Cortex of kidney (tissue), 1 donor: Measurements from ENCODE around the gene TMTC2.

ENCODE experiments used
- DNase-seq: peaks from one replicate; lab custom pipeline; 2025; lab: John Stamatoyannopoulos, UW

The TMTC2 gene

DNA sequence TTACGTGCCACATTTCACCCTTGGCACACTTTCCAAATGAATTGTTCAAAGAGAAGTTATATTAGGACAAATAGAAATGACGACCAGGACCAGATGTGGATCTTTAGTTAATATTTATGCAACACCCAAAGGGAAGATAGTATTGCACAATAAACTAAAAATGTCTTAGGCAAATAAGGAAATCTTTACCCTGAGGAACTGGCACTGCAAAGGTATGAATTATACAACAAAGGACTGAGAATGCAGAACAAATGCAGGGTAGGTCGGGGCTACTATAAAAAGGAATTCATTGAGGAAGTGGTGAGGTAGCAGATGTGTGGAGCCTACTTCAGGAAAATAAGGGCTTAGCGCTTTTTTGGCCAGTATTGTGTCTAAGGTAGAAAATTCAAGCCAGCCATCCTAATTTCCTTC lies 3.9 kb upstream of the TMTC2 start:
- no peak for DNase-seq

DNA sequence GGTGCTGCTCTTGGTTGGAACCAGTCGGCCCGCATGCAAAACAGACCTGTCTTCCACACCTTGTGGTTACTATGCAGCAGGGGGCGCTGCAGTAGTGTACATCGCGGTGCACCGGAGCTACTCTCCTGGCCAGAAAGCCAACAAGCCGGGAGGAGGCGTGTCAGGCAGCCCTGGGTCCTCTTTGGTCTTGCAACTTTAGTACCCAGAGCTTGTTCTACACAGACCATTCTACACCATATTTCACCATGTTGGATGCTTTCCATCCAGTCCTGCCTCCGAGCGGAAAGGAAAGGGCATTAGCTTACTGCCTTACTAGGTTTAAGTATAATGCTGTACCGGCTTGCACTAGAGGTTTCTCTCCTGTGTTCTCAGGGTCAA lies 927 bp upstream of the TMTC2 start:
- DNase-seq, result no peak

DNA sequence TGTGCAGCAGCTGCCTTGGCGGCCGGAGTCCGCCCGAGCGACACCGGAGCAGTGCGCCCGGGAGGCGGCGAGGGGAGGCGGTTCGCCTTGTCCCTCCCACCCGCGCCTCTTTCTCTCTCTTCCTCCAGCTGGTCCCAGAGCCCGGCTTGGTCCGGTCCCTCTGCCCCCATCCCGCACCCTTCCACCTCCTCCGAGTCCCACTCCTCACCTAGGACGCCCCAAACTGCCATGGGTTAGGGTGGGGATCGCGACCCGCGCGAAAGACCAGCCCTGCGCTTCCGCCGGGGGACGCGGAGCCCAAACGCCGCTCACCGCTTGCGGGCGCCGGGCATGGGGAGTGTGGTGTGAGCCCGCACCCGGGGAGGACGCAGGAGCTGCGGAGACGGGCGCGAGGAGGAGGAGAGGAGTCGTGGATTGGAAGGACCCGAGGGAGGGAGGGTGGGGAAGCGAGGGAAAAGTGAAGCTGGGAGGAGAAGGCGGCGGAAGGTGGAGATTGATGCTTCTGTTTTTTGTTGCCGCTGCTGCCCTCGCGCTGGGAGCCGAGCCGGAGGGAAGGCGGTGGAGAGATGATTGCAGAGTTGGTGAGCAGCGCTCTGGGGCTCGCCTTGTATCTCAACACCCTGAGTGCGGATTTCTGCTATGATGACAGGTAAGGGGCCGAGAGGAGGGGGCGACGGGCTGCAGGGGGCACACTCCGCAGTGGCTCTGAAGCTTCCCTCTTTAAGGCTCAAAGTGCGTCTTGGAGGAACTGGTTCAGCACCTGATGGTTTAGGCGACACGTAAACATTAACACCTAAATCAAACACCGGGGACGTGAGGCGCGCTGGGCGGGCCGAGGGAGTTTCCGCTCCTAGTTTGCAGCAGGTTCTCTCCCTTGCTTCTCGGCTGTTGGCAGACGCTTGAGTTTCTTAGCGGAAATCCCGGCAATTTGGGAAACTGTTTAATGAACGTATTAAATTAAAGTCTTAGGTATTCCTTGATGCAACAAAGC lies 610 bp downstream of the TMTC2 start:
- peak; percentile 38 for DNase-seq

DNA sequence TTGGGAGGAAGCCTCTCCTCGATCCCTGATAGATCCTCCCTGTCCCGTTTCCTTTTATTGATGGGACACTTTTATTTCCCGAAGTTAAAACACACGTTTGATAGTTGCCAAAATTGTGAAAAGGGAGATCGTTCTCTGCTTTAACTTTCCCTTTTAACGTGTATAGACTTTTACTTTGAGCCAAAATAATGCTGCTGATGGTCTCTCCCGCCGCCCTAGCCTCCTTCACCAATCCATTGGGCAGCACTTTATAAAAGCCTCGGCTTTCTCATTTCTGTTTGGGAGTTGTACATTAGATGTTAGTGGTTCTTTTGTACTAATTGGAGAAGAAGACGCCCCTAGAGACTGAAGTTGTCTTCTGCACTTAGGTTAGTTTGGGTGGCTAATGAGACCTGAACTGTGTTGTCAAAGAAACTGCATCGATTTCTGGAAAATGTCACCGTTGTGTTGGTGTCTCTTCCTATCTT lies 1.4 kb downstream of the TMTC2 start:
- no peak for DNase-seq

DNA sequence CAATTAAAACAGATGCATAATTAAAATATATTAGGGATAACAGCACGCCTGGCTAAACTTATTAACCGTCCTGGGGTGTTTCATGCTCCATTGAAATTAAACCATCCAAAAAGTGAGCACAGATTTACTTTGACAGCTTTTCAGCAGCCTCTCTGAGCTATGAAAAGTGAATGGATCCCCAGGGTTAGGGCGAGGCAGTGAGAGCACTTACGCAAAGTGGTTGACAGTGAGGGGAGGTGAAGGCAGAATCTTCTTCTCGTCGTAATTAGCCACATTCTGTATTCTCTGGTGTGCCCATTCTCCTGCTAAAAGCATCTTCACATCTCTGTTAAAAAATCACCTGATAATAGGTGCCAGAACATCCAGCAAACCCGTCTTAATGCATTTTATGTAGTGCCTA lies 1.9 kb downstream of the TMTC2 start:
- no peak for DNase-seq

DNA sequence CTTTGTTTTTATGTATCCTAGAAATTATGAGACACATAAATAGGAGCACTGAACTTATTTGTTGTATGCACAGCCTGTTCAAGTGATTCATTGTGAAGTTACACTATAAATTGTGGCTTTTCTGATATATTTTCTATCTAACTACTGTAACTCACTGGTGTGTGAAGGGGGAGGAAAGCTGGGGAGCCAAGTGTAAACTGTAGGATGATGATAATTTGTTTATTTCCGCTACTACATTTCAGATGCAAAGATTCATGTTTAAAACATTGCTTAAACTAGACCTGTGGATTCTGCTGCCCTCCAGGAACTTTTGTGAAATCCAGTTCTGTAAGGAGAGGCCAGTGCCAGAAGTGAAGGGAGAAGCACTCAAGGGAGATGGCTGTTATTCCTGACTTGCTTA lies 3.3 kb downstream of the TMTC2 start:
- no peak for DNase-seq

DNA sequence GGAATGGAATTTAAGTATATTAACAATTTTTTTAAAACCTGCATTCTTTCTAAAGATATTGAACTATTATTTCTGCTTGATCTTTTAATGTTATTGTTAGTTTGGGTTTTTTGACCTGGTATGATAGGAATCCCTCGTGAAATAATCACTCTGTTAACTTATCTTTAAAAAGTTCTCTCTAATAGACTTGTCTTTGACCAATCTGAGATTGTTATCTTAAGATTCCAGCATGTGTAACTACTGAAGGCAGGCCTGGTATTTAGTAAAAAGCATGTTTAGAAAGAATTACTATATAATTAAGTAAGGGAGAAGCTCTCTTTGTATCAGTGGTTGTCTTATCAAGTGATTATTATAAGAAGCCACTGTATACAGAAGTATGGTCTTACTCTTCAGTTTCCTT lies 4.8 kb downstream of the TMTC2 start:
- DNase-seq, result no peak

DNA sequence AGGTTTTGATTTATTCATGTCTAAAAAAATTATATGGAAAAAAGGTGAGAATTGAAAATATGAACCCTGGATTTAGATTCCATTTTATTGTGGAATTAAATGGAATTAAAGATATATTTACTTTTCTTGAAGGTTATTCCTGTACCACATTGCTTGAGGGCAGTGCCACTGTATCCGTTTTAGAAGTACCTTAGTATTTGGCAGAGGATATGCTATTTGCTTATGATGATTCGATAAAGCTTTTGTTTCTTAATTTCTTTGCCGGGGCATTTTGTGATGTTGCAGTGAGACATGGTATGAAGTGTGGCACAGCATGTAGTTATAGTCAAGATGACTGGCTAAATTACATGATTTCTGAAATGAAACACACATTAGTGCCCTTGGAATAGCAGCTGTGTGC lies 7.6 kb downstream of the TMTC2 start:
- no peak for DNase-seq

DNA sequence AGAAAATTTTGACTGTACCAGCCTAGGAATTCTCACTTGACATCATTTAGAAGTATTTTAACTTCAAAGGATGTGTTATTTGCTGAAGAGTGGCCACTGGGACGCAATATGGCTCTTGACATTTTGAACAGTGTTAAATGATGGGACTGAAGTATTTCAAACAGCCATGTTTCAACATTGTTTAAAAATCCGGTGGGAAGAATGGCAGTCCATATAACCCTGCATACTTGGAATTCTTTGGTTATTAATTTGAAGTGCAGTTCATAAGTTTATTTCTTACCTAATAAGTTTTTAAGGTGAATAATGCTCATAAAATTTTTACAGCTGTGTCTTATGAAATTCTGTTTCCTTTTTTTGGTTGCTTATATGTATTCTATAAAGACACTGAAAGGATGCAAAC lies 8.3 kb downstream of the TMTC2 start:
- no peak for DNase-seq

DNA sequence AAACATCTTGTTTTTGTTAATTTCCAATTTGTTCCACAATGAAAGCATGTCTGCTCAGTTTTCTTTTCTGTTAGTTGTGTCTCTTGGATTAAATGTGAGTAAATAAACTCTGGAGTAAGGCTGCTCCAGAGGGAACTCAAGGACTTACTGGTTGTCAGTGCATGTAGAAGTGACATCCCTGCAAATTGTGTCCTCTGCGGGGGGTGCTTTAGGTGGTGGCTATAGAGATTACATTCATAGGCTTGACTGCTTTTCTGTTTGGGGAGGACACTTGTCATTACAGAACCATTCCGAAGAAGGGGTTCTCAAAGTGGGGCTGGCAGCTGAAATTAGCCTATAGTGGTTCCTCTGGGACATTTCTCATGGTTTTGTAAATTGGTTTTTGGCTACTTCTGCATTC lies 8.8 kb downstream of the TMTC2 start:
- no peak for DNase-seq

DNA sequence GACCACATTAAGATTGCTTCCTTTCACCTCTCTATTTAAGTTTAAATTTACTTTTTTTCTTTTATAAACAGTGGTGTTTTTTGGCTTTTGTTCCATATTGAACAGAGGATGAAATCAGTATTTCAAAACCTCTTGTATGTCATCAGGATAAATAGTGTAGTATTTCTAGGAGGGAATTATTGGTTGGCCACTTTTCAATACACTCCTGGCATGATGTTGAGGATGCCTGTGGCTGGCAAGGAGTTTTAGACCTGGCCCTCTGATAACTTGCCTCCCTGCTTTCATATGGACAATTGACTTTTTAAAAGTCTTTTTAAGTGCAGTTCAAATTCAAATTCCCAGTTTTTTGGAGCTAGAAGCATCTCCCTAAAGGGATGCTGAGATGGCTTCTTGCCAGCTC lies 9.8 kb downstream of the TMTC2 start:
- DNase-seq, result no peak

DNA sequence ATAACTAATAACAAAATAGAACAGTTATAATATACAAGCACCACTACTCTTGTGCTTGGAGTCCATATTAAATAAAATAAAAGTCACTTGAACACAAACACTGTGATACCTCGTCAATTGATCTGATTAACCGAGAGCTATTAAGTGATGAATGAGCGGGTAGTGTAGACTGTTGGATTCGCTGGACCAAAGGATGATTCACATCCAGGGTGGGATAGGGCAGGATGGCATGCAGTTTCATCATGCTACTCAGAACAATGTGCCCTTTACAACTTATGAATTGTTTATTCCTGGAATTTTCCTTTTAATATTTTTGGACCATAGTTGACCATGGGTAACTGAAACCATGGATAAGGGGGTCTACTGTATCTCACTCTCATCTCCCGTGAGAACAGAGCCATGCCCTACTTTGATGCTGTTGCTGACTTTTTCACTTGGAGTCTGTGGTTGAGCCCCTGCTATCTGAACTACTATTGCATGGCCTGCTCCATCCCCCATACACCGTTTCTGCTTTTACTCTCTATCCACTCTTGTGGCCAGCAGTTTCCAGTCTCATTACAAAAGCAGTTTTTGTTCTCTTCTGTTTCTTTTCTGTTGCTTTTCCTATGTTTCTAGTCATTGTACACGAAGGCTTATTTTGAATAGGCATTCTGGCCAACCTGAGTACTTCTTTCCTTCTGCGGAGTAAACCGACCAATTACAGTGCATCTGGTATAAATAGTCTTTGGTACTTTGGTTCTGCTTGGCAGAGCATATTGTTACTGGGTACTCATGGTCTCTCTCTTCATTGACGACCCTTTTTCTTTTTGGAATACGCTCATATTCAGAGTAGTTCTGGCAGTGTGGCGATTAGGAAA lies 12.2 kb downstream of the TMTC2 start:
- no peak for DNase-seq

DNA sequence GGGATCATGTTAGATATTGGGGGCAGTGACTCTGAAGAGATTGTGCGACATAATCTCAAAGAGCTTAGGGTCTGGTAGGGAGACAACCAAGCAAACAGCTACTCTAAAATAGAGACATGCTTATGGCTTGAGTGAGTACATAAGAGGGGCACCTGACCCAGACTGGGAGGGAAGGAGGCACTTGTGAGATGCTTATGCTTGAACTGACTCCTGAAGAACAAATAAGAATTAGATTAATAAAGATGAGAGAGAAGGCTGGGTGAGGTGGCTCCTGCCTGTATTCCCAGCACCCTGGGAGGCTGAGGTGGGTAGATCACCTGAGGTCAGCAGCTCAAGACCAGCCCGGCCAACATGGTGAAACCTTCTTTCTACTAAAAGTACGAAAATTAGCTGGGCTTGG lies 19.1 kb downstream of the TMTC2 start:
- no peak for DNase-seq

DNA sequence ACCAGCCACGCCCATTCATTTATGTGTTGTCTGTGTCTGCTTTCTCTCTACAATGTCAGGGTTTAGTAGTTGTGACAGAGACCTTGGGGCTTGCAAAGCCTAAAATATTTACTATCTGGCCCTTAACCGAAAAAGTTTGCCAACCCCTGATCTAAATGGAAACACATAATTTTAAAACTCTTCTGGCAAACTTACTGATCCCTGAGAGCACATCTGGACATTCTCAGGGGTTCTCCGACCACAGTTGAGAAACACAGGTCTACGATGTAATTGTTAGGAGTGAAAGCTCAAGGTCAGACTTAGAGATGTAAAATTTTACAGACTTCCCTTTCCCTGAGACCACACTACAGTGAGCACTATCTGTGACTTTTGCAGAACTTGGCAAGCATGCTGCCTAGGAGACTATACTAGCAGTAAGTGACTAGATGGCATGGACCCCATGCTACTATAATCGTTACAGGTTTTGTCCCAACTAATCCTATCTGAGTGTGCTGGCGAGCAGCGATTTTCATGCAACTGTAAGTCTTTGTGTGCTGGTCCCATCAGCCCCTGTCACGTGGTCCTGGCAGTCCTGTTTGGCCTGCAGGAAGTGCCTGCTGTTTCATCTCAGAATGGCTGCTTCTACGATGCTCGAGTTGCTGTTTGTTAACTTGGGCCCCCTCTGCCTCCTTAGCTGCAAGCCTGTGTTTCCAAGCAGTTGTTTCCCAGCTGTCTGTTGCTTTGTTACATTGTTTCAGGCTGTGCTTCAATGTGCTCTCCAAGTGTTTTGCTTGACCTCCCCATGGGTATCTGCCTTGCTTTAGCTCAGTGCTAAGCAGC lies 21.6 kb downstream of the TMTC2 start:
- no peak for DNase-seq

DNA sequence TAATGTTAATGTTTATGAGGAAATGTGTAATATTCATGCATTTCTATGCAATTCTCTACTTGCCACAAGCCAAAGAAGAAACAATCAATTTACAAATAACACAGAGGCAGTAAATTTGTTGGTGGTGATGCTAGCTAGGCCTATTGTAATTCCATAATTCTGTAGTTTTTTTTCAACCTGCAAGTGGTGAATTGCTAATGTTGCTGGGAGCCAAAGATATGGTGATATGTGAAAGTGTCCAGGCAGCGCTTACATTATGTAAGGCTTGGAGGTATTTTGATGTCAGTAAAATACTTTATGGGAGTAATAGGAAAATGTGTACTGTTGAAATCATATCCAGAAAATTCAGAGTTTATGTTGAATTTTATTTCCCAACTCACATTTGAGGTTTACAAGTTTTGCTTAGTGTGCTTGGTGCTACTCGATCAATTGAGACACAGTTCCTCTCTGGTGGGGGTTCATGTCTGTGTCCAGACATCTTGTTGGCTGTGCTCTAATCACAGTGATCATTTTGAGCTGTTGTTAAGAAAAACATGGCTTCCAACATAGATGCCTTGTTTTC lies 23.2 kb downstream of the TMTC2 start:
- DNase-seq, result no peak

DNA sequence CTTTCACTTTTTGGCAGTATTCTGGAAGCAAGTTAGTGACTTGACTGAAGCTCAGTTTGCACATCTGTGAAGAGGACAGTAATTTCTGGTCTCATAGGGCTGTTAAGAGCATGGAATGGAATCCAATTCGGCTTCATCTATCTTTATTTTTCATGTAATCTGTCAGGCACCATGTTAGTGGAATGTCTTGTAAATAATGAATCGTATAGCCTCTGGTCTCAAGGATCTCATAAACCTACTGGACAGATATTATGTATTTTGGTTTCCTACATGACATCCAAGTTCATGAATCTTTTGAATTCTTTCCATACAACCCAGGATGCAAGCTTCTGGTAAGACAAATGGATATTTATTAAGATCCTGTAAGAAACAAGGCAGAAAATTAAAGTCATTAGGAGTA lies 24.0 kb downstream of the TMTC2 start:
- DNase-seq, result no peak

DNA sequence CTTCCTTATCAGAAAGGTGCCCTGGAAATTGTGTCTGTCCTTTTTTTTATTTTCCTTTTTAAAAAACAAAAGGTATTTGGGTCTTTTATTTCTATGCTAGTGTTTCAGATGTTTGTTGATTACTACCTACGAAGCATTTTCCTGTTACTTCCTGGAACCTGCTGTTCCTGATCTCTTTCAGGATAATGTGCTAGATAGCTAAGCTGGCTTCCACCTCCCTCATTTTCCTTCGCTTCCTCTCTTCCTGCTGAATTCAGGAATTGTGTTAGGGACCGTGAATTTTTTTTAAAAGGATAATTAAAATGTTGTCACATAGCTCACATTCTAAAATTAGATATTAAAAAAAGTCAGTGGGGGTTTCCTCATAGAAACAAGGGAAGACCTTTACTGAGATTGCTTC lies 27.7 kb downstream of the TMTC2 start:
- no peak for DNase-seq

DNA sequence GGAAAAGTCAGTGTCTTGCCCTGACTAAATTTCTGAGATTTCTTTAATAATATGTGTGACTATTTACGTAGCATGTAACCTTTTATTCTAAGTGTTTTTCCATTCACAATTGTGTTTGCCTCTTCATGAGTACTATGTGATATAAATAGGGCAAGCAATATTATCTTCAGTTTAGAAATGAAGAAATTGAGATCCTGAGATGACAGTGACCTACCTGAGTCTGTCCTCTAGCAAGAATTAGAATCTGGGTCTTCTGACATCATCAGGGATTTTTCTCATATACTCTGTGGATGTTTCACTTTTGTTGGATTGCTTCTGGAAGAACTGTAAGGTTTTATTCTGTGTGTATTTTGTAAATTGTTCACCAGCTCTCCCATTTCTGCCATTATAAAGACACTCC lies 35.0 kb downstream of the TMTC2 start:
- DNase-seq, result no peak

DNA sequence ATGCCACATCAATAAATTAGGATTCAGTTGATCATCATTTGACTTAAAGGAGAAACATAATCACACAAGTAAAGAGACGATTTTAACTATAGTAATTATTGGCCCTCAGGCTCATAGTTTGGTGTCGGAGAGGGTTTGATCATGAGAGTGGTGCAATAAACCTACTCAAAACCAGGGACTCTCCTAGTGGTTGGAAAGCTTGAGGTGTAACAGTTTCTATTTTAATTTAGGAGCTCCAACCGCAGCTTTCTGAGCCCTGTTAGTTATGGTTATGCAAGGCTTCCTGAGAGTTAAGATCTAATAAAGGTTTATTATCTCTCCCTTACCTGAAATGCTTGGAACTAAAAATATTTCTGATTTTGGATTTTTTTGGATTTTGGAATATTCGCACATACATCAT lies 36.4 kb downstream of the TMTC2 start:
- DNase-seq, result no peak

DNA sequence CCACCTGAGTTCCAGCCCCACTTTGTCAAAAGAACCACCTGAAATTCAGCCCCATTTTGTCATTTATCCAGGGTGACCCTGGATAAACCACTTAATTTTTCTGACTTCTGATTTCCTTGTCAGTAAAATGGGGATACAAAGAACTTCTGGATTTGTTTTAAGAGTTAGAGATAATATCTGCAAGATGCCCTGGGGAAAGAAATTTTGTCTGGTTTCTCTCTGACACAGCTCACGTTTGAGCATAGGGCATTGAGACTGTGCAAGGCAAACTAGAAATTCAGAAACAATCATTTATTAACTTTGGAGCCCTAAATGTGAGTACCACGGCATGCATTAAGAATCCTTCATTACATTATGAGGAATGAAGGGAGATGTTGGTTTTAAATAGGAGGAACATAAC lies 37.2 kb downstream of the TMTC2 start:
- DNase-seq, result no peak

DNA sequence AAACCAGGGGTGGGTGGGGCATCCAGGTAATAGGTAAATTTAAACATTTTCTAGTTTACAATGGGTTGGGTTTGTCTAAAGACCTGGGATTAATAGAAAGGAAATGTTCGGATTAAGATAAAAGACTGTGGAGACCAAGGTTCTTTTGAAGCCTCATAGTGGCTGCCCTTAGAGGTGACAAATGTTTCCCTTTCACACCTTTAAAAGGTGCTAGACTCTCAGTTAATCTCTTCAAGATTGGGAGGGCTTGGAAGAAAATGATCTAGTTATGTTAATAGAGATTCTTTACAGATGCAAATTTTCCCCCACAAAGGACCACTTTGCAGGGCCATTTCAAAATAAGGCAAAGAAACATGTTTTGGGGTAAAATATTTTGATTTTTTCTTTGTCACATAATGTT lies 39.0 kb downstream of the TMTC2 start:
- no peak for DNase-seq

DNA sequence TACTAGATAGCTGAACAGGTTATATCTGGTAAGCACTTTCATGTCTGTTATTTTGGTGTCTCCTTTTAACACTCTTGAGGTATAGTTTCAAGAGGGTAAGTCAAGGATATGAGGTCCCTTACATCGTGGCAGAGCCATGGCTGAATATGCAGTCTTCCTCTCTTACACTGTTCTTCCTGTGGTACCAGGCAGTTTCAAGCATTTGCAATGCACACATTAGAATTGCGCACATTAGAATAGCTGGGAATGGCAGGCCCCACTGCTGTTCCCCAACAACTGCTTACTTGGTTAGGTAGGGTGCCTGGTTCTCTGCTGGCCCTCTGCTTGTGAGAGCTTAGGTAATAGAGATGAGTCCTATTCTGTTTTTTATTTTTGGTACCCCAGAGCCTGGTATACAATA lies 41.2 kb downstream of the TMTC2 start:
- no peak for DNase-seq
